Activated CD8-positive, alpha-beta memory T cell treated with anti-CD3 and anti-CD28 coated beads, Interleukin-2, amount 10 ng/mL, durations not matched to agents 7 days and 5 days (primary cell): ENCODE measurements around the gene CLEC1A. TPM values are rescaled to one million over a fixed set of nuclear protein-coding genes. Genes with fewer than 3 reads are reported as not detected.

Source experiments
- ATAC-seq: fragments of 150-1000 bp; cut with Tn5 transposase; one replicate; pipeline ENCODE4 v1.10.0; 2021; ENCODE audit warnings: moderate library complexity
- CTCF ChIA-PET: fragments of 350-600 bp; sonication (Branson Sonifier 250); formaldehyde crosslinking; loops from one replicate; lab custom pipeline; 2021; ENCODE audit warnings: antibody characterized with exemption; lab: Charles Lee
- DNase-seq: peaks from one replicate; pipeline ENCODE4 v3.0.0-alpha.2; 2020
- H3K27ac Mint-ChIP-seq: one replicate; pipeline ENCODE4 v1.8.0; 2021; ENCODE audit warnings: mild to moderate bottlenecking, mixed read lengths
- H3K27me3 Mint-ChIP-seq: one replicate; pipeline ENCODE4 v1.8.0; 2021; ENCODE audit warnings: mixed read lengths
- H3K36me3 Mint-ChIP-seq: one replicate; pipeline ENCODE4 v1.8.0; 2021; ENCODE audit warnings: mild to moderate bottlenecking, mixed read lengths
- H3K4me1 Mint-ChIP-seq: one replicate; pipeline ENCODE4 v1.8.0; 2021; ENCODE audit warnings: mixed read lengths
- H3K4me3 Mint-ChIP-seq: one replicate; pipeline ENCODE4 v1.8.0; 2021; ENCODE audit warnings: mild to moderate bottlenecking, moderate library complexity, mixed read lengths
- H3K9me3 Mint-ChIP-seq: one replicate; pipeline ENCODE4 v1.8.0; 2022; ENCODE audit warnings: low read depth, mixed read lengths
- total RNA-seq, 2 experiments: library from RNA; stranded (reverse); gene quantifications; one replicate each; pipeline ENCODE4 v1.2.3, GENCODE V29; 2021

CLEC1A gene
- total RNA-seq = not detected

- H3K9me3 Mint-ChIP-seq = peaks cover 2% of the 10 kb centered on the region
- H3K4me1 Mint-ChIP-seq = peaks cover 7% of the 10 kb centered on the region
- peaks cover 4% of the 10 kb centered on the region for H3K36me3 Mint-ChIP-seq
- CTCF ChIA-PET = no interaction called here
- DNase-seq (no peak), ATAC-seq (no peak)
- peaks cover 9% of the 10 kb centered on the region for H3K27me3 Mint-ChIP-seq
- no peak within 1 kb of the TSS for H3K4me3 Mint-ChIP-seq
- no peak within 1 kb of the TSS for H3K27ac Mint-ChIP-seq
Observed at GRCh38 chr12:10098791-10099190, at the start of gene CLEC1A. Gene CLEC1A, minus strand, starts transcription at chr12:10098985. Its CDS starts 63 bp downstream, at chr12:10098922.

DNA sequence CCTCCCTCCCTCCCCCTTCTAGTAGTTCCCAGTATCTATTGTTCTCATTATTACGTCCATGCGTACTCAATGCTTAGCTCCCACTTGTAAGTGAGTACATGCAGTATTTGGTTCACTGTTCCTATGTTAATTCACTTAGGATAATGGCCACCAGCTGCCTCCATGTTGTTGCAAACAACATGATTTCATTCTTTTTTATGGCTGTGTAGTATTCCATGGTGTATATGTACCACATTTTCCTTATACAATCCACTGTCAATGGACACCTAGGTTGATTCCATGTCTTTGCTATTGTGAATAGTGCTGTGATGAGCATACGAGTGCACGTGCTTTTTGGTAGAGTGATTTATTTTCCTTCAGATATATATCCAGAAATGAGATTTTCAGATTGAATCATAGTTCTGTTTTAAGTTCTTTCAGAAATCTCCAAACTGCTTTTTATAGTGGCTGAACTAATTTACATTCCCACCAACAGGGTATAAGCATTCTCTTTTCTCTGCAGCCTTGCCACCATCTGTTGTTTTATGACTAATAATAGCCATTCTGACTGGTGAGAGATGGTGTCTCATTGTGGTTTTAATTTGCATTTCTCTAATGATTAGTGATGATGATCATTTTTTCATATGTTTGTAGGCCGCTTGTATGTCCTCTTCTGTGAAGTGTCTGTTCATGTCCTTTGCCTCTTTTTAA lies 49.1 kb upstream of the CLEC1A start:
- DNase-seq (no peak), ATAC-seq (no peak)
- peaks cover 28% of the 10 kb centered on the region for H3K27me3 Mint-ChIP-seq
- no peaks in the 10 kb centered on the region for H3K9me3 Mint-ChIP-seq
- CTCF ChIA-PET = no interaction called here
- no peak overlapping the region for H3K4me3 Mint-ChIP-seq
- peaks cover 5% of the 10 kb centered on the region for H3K4me1 Mint-ChIP-seq
- H3K36me3 Mint-ChIP-seq = peaks cover 3% of the 10 kb centered on the region
- no peak overlapping the region for H3K27ac Mint-ChIP-seq

DNA sequence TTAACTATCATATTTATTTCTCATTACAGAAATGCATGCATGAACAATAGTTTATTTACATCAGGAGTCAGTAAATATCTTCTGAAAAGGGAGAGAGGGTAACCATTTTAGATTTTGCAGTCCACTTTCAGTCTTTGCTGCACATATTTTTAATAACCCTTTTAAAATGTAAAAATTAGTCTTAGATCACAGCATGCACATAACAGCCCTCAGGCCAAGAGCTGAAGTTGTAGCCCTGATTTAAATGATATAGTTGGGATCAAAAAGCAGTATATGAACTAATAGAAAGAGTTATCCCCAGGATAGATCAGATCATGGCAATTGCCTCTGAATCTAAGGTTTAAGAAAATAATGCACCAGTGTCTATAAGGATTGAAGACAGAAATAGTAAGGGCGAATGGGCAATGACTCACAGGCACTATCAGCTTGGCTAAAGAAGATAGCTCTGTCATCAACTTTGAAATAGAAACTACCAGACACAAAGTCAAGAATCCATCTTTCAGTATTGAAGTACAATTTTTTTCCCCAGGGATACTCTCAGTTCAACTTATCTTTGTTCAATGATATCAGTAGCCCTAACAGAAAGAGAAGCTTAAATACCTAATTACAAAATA lies 44.3 kb upstream of the CLEC1A start:
- Mint-ChIP-seq H3K4me1 (peaks cover 5% of the 10 kb centered on the region), H3K9me3 (no peaks in the 10 kb centered on the region), H3K27ac (no peak overlapping the region), H3K4me3 (no peak overlapping the region), H3K27me3 (peaks cover 30% of the 10 kb centered on the region), H3K36me3 (peaks cover 3% of the 10 kb centered on the region)
- CTCF ChIA-PET = interaction anchor here (0.8 to 2.6 kb wide), 7 partner anchors 10 to 329 kb away, joined by 3 to 11 read pairs (median 4); no protein-coding TSS in a partner anchor
- no peak for ATAC-seq
- DNase-seq = no peak

DNA sequence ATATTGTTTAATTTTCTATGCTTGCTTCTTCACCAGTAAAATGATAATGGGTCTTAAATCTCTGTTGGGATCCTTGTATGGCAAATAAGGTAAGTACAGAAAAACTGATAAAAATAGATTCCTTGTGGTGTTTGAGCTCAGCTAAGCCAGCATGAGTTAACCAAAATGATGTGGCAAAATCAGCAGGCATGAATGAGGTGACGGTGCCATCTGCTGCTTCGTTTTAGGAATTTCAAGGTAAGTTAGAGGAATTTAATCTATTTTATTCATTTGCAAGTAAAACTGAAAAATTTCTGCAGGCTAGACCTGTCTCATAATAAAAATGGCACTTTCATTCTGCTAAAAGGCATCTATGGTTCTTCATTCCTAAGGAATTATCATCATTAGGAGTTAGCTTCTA lies 41.2 kb upstream of the CLEC1A start:
- Mint-ChIP-seq H3K36me3 (no peaks in the 10 kb centered on the region), H3K27ac (no peak overlapping the region), H3K27me3 (peaks cover 22% of the 10 kb centered on the region), H3K4me1 (peaks cover 2% of the 10 kb centered on the region), H3K9me3 (no peaks in the 10 kb centered on the region), H3K4me3 (no peak overlapping the region)
- ATAC-seq (no peak), DNase-seq (peak; percentile 59)
- CTCF ChIA-PET = interaction anchor here (0.6 to 3.1 kb wide), 17 partner anchors 9 to 397 kb away, joined by 3 to 19 read pairs (median 4); partner anchors contain the start of gene CLEC12B

GRCh38 chr12:10136637-10137205 lies 37.9 kb upstream of the CLEC1A start:
- peaks cover 7% of the 10 kb centered on the region for H3K27me3 Mint-ChIP-seq
- H3K4me1 Mint-ChIP-seq = peaks cover 2% of the 10 kb centered on the region
- no peaks in the 10 kb centered on the region for H3K9me3 Mint-ChIP-seq
- ATAC-seq (no peak), DNase-seq (no peak)
- no peaks in the 10 kb centered on the region for H3K36me3 Mint-ChIP-seq
- no peak overlapping the region for H3K27ac Mint-ChIP-seq
- H3K4me3 Mint-ChIP-seq = no peak overlapping the region
- CTCF ChIA-PET = interaction anchor here (1.6 kb wide), 1 partner anchor 388 kb away, joined by 4 read pairs; no protein-coding TSS in a partner anchor

GRCh38 chr12:10135126-10135525 lies 36.3 kb upstream of the CLEC1A start:
- Mint-ChIP-seq H3K9me3 (no peaks in the 10 kb centered on the region), H3K27ac (no peak overlapping the region), H3K4me3 (no peak overlapping the region), H3K36me3 (no peaks in the 10 kb centered on the region), H3K4me1 (peaks cover 4% of the 10 kb centered on the region), H3K27me3 (peaks cover 7% of the 10 kb centered on the region)
- DNase-seq (no peak), ATAC-seq (no peak)
- CTCF ChIA-PET = interaction anchor here (2.0 kb wide), 1 partner anchor 321 kb away, joined by 5 read pairs; no protein-coding TSS in a partner anchor

DNA sequence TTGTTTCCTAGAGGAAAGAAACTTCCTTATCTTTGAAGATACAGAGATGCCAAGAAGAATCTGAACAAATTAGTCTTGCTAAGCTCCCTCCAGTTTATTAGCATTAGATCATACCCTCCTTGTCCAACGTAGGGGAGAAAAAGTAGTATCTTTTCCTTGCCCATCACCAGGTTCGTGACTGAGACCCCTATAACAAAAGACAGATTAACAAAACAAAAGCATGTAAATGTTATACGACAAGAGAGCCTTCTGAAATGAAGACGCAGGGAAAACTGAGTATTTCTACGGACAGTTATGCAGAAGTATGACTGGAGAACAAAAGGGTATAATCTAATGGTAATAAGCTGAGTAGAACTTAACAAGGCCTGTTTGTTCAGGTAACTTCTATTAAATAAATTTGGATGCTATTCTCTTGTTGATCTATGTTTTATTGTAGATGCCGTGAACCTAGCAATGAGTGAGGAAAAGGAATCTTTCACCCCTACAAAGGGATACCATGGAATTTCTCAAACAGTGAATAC lies 34.1 kb upstream of the CLEC1A start:
- Mint-ChIP-seq H3K9me3 (no peaks in the 10 kb centered on the region), H3K27ac (no peak overlapping the region), H3K4me3 (no peak overlapping the region), H3K36me3 (no peaks in the 10 kb centered on the region), H3K4me1 (peaks cover 5% of the 10 kb centered on the region), H3K27me3 (peaks cover 18% of the 10 kb centered on the region)
- ATAC-seq (no peak), DNase-seq (no peak)
- CTCF ChIA-PET = interaction anchor here (0.7 kb wide), 1 partner anchor 10 kb away, joined by 3 read pairs; no protein-coding TSS in a partner anchor

- no peaks in the 10 kb centered on the region for H3K9me3 Mint-ChIP-seq
- CTCF ChIA-PET = interaction anchor here (0.7 to 1.2 kb wide), 2 partner anchors 122 to 474 kb away, joined by 3 read pairs; no protein-coding TSS in a partner anchor
- H3K4me3 Mint-ChIP-seq = no peak overlapping the region
- DNase-seq = no peak
- ATAC-seq = no peak
- H3K27me3 Mint-ChIP-seq = peaks cover 19% of the 10 kb centered on the region
- no peaks in the 10 kb centered on the region for H3K36me3 Mint-ChIP-seq
- H3K4me1 Mint-ChIP-seq = peaks cover 5% of the 10 kb centered on the region
- H3K27ac Mint-ChIP-seq = no peak overlapping the region
Observed at GRCh38 chr12:10131111-10131690, 32.4 kb upstream of the CLEC1A start.

DNA sequence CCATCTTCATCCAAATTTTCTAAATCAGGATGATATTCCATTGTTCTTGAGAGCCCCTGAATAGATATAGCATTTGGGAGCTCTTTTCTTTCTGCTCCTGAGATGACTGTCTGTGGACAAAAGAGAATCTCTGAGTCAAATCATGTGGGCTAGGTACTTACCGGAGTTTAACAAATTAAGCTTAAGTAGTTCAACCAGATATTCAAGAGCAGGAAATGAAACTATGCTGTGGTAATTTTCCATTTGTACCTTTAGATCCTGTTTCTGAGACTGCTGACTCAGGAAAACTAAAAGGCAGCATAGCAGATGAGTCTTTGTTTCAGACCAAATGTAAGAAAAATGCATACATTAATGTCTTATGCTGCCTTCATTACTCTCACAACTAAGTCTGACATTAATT lies 31.3 kb upstream of the CLEC1A start, which contains the start of gene CLEC7A:
Gene CLEC7A, minus strand, starts transcription at position 158 of the 400 bp plus-strand sequence. Its CDS starts 117 bp downstream, at position 41.
- ATAC-seq = peak; percentile 45
- no peak within 1 kb of the TSS for H3K27ac Mint-ChIP-seq
- DNase-seq = no peak
- H3K4me1 Mint-ChIP-seq = peaks cover 5% of the 10 kb centered on the region
- H3K9me3 Mint-ChIP-seq = no peaks in the 10 kb centered on the region
- H3K36me3 Mint-ChIP-seq = no peaks in the 10 kb centered on the region
- peaks cover 21% of the 10 kb centered on the region for H3K27me3 Mint-ChIP-seq
- CTCF ChIA-PET = no interaction called here
- no peak within 1 kb of the TSS for H3K4me3 Mint-ChIP-seq

DNA sequence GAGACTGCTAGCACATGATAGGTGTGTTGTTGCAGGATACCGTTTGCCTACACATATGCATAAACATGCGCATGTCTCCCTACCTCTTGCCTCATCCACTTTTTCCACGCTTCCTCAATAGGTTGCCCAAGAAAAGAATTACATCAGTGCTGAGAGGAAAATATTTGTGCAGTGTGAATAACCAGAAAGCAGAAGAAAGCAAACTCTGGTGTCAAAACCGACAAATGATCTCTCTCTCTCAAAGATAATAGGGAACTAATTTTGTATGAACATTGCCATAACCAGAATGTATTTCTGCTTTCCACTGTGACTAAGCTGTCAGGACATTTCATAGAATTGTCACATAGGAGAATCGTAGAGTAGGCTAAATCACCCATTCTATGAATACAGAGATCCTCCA lies 29.9 kb upstream of the CLEC1A start:
- ATAC-seq = no peak
- H3K27me3 Mint-ChIP-seq = peaks cover 21% of the 10 kb centered on the region
- H3K4me3 Mint-ChIP-seq = no peak overlapping the region
- H3K36me3 Mint-ChIP-seq = no peaks in the 10 kb centered on the region
- DNase-seq = no peak
- peaks cover 5% of the 10 kb centered on the region for H3K4me1 Mint-ChIP-seq
- H3K9me3 Mint-ChIP-seq = no peaks in the 10 kb centered on the region
- CTCF ChIA-PET = interaction anchor here (1.4 kb wide), 1 partner anchor 11 kb away, joined by 5 read pairs; no protein-coding TSS in a partner anchor
- no peak overlapping the region for H3K27ac Mint-ChIP-seq

GRCh38 chr12:10126413-10126812 lies 27.6 kb upstream of the CLEC1A start:
- ATAC-seq = no peak
- DNase-seq = no peak
- Mint-ChIP-seq H3K4me3 (no peak overlapping the region), H3K36me3 (no peaks in the 10 kb centered on the region), H3K9me3 (no peaks in the 10 kb centered on the region), H3K27ac (no peak overlapping the region), H3K27me3 (peaks cover 23% of the 10 kb centered on the region), H3K4me1 (peaks cover 5% of the 10 kb centered on the region)
- CTCF ChIA-PET = interaction anchor here (1.3 kb wide), 1 partner anchor 313 kb away, joined by 6 read pairs; no protein-coding TSS in a partner anchor

DNA sequence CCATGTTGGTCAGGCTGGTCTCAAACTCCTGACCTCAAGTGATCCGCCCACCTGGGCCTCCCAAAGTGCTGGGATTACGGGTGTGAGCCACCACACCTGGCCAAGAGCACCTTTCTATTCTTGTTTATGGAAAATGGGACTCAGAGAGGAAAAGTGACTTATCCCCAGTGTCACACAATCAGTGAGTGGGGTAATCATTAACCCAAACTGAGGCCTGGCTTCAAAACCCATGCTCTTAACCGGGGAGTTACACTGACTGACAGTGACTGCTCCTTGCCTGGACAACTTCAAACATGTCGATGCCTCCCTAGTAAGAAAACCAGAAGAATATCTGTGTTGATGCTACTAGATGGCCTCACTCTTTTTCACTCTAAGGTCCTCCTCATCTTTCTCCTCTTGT lies 23.9 kb upstream of the CLEC1A start:
- Mint-ChIP-seq H3K4me3 (no peak overlapping the region), H3K4me1 (no peaks in the 10 kb centered on the region), H3K27ac (no peak overlapping the region), H3K36me3 (no peaks in the 10 kb centered on the region), H3K27me3 (peaks cover 21% of the 10 kb centered on the region), H3K9me3 (no peaks in the 10 kb centered on the region)
- no peak for ATAC-seq
- DNase-seq = no peak
- CTCF ChIA-PET = no interaction called here

- H3K27me3 Mint-ChIP-seq = peaks cover 15% of the 10 kb centered on the region
- H3K9me3 Mint-ChIP-seq = no peaks in the 10 kb centered on the region
- H3K36me3 Mint-ChIP-seq = no peaks in the 10 kb centered on the region
- H3K4me3 Mint-ChIP-seq = no peak overlapping the region
- CTCF ChIA-PET = no interaction called here
- ATAC-seq (no peak), DNase-seq (no peak)
- no peaks in the 10 kb centered on the region for H3K4me1 Mint-ChIP-seq
- H3K27ac Mint-ChIP-seq = no peak overlapping the region
Observed at GRCh38 chr12:10121278-10121677, 22.5 kb upstream of the CLEC1A start.
